ENCODE results near the gene CMTM6.

- TF ChIP-seq POLR2A (IDR thresholded peaks at IDR 0.05; ENCODE audit: low read length): no peak
- no peak for TF ChIP-seq GATA1 (IDR thresholded peaks at IDR 0.05; ENCODE audit: low read depth, low read length)
These were observed 53.8 kb downstream of the CMTM6 start for GRCh38 chr3:32448686-32449474.

Measured in erythroblast (primary cell).